GM12864 (cell line): ENCODE results near the gene PSME1.

Experiments
- DNase-seq: peaks from one replicate; pipeline ENCODE4 v3.0.0-alpha.2; 2011; ENCODE audit warnings: low read depth
- H3K4me3 ChIP-seq: 2 replicates; pipeline ENCODE4 v1.5.1; 2011; ENCODE audit warnings: mild to moderate bottlenecking, low read depth, low read length, control low read depth
- TF ChIP-seq, protein P1 (sequence below): IDR thresholded peaks from 2 replicates; pipeline ENCODE4 v1.5.1; 2011; ENCODE audit warnings: low read depth, mild to moderate bottlenecking, moderate library complexity, low read length, control low read depth, inconsistent platforms; ENCODE audit errors: missing control alignments

PSME1 gene

GRCh38 chr14:24130380-24130716, 5.6 kb upstream of the PSME1 start, which contains the start of gene FITM1:
TSS of gene FITM1 (plus strand) at chr14:24130659. CDS start at chr14:24131564, 905 bp downstream.
- H3K4me3 ChIP-seq, result no peak within 1 kb of the TSS
- TF ChIP-seq, protein P1, sequence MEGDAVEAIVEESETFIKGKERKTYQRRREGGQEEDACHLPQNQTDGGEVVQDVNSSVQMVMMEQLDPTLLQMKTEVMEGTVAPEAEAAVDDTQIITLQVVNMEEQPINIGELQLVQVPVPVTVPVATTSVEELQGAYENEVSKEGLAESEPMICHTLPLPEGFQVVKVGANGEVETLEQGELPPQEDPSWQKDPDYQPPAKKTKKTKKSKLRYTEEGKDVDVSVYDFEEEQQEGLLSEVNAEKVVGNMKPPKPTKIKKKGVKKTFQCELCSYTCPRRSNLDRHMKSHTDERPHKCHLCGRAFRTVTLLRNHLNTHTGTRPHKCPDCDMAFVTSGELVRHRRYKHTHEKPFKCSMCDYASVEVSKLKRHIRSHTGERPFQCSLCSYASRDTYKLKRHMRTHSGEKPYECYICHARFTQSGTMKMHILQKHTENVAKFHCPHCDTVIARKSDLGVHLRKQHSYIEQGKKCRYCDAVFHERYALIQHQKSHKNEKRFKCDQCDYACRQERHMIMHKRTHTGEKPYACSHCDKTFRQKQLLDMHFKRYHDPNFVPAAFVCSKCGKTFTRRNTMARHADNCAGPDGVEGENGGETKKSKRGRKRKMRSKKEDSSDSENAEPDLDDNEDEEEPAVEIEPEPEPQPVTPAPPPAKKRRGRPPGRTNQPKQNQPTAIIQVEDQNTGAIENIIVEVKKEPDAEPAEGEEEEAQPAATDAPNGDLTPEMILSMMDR, result no peak
- DNase-seq, result no peak

- no peak overlapping the region for H3K4me3 ChIP-seq
- TF ChIP-seq, protein P1, result no peak
- DNase-seq, result no peak
These were observed 5.1 kb upstream of the PSME1 start for GRCh38 chr14:24130717-24131548.

- DNase-seq, result no peak
- TF ChIP-seq, protein P1, result no peak
- H3K4me3 ChIP-seq, result no peak overlapping the region
These were observed 4.4 kb upstream of the PSME1 start for GRCh38 chr14:24131549-24131966.

- DNase-seq, result no peak
- H3K4me3 ChIP-seq, result no peak overlapping the region
- TF ChIP-seq, protein P1, result no peak
These were observed 3.8 kb upstream of the PSME1 start for GRCh38 chr14:24132061-24132685.

DNA sequence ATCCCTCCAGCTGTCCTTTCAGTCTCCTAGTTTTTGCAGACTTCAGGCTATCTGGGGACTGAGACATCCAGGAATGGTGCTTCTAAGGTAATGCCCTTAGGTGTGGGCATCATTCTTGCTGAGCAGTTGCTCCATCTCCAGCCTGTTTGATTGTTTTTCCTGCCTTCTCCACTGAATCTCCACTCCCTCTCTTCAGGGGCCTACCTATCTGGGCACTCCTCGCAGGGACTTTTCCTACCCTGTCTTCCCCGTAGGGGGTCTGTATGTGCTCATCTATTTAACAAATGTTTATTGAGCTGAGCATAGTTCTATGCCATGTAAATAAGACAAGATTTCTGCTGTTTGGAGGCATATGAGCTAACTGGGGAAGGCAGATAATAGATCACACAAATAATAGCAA, 3.0 kb upstream of the PSME1 start:
- no peak overlapping the region for H3K4me3 ChIP-seq
- TF ChIP-seq, protein P1, result no peak
- no peak for DNase-seq

GRCh38 chr14:24133735-24134134, 2.3 kb upstream of the PSME1 start:
- TF ChIP-seq, protein P1, result no peak
- H3K4me3 ChIP-seq, result no peak overlapping the region
- DNase-seq, result no peak

GRCh38 chr14:24135584-24135833, 485 bp upstream of the PSME1 start:
- peak overlapping the region; percentile 95 for H3K4me3 ChIP-seq
- TF ChIP-seq, protein P1, result no peak
- DNase-seq, result no peak
